ENCODE data around the gene CDH12. TPM values are rescaled to one million over a fixed set of nuclear protein-coding genes. Genes with fewer than 3 reads are reported as not detected.
"Not testable (repeated sequence)": the region's sequence is repeated elsewhere in the genome, so short reads cannot be mapped to it uniquely, and the experiment has no call there.

The CDH12 gene
- not detected for total RNA-seq

DNA sequence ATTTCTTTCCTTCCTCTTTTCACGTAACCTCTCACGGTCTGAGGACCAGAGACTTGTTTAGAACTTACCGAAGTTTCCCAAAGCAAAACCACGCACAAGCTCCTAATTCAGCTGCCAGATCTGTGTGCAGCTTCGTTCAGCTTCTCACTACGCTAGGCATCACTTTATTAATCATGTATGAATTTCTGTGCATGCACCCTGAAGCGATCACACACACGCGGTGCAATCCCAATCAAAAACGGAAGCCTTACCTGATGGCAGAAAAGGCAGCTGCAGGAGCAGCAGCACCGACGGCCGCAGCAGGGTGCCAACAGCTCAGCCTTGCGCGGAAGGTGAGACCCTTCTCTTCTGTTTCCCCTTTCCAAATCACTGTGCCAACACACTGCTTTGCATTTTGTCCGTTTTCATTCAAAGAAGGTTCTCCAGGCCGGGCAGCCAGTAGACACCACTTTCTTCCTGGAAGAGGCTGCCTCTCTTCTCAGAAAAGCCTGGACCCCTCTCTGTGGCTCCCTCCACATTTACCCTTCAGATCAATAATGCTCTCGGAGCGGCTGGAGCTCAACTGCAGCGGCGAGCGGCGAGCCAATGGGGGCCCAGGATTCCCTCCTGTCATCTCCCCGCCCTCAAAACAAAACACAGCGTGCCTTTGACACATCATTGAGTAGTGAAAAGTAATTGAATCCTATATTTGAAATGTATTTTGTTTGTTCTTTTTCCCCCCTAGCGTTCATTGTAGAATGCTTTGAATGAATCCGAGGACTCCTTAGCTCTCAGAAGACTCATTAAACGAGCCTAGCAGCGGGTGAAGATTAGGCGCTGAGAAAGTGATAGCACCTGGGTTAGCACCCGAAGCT, at the start of gene CDH12:
Gene CDH12, minus strand, starts transcription at position 538 of the 854 bp plus-strand sequence.
- peaks cover 6% of the 10 kb centered on the region for H3K4me1 Mint-ChIP-seq
- H3K27ac Mint-ChIP-seq = no peak within 1 kb of the TSS
- peaks cover 8% of the 10 kb centered on the region for H3K27me3 Mint-ChIP-seq
- H3K36me3 Mint-ChIP-seq (ENCODE audit: low read depth) = no peaks in the 10 kb centered on the region
- H3K9me3 Mint-ChIP-seq = no peaks in the 10 kb centered on the region
- no peak for DNase-seq
- ChIA-PET CTCF (no interaction called here), POLR2A (no interaction called here)
- H3K4me3 Mint-ChIP-seq = peak within 1 kb of the TSS; percentile 48

DNA sequence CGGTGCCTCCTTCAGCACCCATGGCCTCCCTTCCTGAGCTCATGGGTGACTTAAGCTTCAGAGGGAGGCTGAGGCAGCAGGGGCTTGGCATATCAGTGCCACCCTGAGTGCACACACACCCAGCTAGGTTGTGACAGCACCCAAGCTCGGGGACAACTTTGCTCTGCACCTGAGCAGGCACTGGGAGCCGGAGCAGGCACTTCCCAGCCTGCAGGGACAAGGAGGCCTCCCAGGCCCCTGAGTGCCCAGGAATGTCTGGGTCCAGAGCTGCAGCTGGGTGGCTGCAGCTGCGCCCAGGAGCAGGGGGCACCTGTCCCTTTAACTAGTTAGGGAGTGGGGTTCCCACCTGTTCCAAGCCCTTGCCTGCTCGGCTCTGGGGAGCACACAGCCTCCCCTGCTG, 48.7 kb upstream of the CDH12 start:
- Mint-ChIP-seq H3K4me1 (no peaks in the 10 kb centered on the region), H3K27ac (no peak overlapping the region), H3K36me3 (ENCODE audit: low read depth) (no peaks in the 10 kb centered on the region), H3K4me3 (no peak overlapping the region), H3K27me3 (no peaks in the 10 kb centered on the region), H3K9me3 (no peaks in the 10 kb centered on the region)
- no peak for DNase-seq
- POLR2A ChIA-PET = no interaction called here
- CTCF ChIA-PET = no interaction called here

DNA sequence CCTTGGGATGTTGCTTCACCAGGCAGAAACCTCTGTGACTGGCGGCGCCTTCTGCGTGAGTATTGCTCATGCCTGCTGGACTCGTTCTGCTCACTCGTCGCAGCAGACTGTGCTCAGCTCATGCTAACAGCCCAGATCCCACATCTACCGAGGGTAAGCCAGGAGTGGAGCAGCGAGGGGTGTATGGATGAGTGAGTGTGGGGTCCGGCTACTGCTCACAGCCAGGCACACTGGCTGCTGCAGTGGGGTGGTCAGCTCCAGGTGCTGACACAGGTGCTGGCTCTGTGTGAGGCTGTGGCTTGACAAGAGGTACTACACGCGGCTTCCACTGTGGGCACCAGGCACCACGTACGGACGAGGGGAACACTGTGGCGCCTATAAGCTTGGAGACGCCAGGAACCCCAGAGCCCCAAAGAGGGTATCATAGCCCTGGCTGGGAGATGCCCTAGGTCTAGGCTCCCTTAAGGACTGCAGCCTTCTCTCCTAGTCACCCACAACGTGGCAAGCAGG, 47.7 kb upstream of the CDH12 start:
- H3K36me3 Mint-ChIP-seq (ENCODE audit: low read depth) = no peaks in the 10 kb centered on the region
- no peaks in the 10 kb centered on the region for H3K9me3 Mint-ChIP-seq
- H3K4me1 Mint-ChIP-seq = no peaks in the 10 kb centered on the region
- ChIA-PET CTCF (no interaction called here), POLR2A (no interaction called here)
- H3K27me3 Mint-ChIP-seq = no peaks in the 10 kb centered on the region
- no peak overlapping the region for H3K27ac Mint-ChIP-seq
- H3K4me3 Mint-ChIP-seq = no peak overlapping the region
- DNase-seq = no peak

DNA sequence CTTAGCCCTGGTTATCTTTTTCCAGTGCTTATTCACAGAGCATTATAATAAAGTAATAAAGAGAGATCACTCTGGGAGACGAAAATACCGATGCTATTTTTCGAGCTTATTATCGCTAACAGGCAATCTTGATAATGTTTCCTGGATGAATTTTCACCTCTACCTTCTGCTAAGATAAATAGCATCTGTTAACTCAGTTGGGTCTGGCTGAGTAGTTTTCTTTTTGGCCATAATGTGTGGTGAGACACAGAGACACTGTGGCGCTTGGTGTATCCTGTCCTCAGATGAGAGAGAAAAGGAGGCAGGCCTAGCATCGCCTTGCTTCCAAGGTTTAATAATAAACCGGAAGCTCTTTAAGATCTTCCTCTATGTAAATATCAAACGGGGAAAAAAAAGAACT, 46.2 kb upstream of the CDH12 start:
- no peaks in the 10 kb centered on the region for H3K36me3 Mint-ChIP-seq (ENCODE audit: low read depth)
- no peak overlapping the region for H3K4me3 Mint-ChIP-seq
- no peak overlapping the region for H3K27ac Mint-ChIP-seq
- no peaks in the 10 kb centered on the region for H3K4me1 Mint-ChIP-seq
- DNase-seq = no peak
- H3K9me3 Mint-ChIP-seq = peaks cover 3% of the 10 kb centered on the region
- no peaks in the 10 kb centered on the region for H3K27me3 Mint-ChIP-seq
- ChIA-PET POLR2A (no interaction called here), CTCF (no interaction called here)

DNA sequence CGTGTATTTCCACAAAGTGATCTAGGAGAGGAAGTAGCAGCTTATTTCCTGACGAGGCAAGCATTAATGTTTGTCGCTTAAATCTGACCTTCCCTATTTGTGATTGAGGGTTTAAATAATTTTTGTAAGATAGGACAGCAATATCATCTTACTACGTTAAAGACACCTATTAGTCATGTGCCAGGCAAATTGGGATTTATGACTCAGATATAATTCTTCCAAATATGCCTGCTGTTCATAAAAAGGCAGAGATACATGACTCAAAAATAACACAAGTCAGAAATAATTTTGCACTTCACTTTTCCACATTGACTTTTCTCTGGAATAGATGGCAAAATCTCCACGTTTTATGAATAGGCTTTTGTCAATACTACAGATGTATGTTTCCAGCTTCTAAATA, 43.0 kb upstream of the CDH12 start:
- no peak overlapping the region for H3K4me3 Mint-ChIP-seq
- DNase-seq = no peak
- POLR2A ChIA-PET = no interaction called here
- H3K4me1 Mint-ChIP-seq = no peaks in the 10 kb centered on the region
- H3K27ac Mint-ChIP-seq = no peak overlapping the region
- CTCF ChIA-PET = no interaction called here
- H3K27me3 Mint-ChIP-seq = no peaks in the 10 kb centered on the region
- H3K9me3 Mint-ChIP-seq = peaks cover 4% of the 10 kb centered on the region
- H3K36me3 Mint-ChIP-seq (ENCODE audit: low read depth) = no peaks in the 10 kb centered on the region

DNA sequence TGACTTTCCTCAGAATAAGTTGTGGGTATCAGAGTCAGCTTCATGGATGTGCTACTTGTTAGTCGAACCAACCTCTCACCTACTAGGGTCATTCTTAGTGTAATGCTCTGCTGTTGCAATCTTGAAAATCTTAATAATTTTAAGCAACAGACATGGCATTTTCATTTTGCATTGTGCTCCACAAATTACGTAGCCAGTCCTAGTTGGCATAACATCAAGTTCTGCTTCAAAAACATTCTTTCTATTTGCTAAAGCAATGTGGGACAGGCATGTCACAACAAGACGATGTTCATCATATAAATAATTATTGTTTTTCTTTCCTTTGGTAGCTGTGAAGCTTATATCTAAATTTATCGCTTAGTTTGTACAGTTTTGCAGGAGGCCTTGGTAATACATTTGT, 39.3 kb upstream of the CDH12 start:
- no peak overlapping the region for H3K27ac Mint-ChIP-seq
- no peak overlapping the region for H3K4me3 Mint-ChIP-seq
- POLR2A ChIA-PET = no interaction called here
- no peaks in the 10 kb centered on the region for H3K27me3 Mint-ChIP-seq
- H3K9me3 Mint-ChIP-seq = peaks cover 4% of the 10 kb centered on the region
- H3K36me3 Mint-ChIP-seq (ENCODE audit: low read depth) = no peaks in the 10 kb centered on the region
- no peak for DNase-seq
- no peaks in the 10 kb centered on the region for H3K4me1 Mint-ChIP-seq
- CTCF ChIA-PET = no interaction called here

DNA sequence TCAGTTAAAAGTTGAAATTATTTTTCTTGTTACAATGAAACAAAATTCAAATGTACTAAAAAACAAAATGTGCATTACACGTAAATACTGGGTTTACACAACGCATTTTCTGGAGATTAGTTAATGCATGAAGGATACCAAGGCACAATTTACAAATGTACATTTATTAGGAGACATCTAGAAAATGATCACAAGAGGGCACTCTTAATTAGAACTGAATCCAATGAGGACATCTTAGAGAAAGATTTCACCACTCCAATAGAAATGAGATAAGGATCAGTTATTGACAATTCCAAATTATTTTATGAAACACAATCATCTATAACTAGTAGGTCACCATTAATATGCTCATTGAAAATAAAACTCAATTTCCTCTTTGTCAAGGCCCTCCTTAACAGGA, 36.6 kb upstream of the CDH12 start:
- Mint-ChIP-seq H3K4me1 (no peaks in the 10 kb centered on the region), H3K4me3 (no peak overlapping the region), H3K9me3 (peaks cover 2% of the 10 kb centered on the region), H3K27me3 (no peaks in the 10 kb centered on the region), H3K27ac (no peak overlapping the region), H3K36me3 (ENCODE audit: low read depth) (no peaks in the 10 kb centered on the region)
- CTCF ChIA-PET = no interaction called here
- no peak for DNase-seq
- POLR2A ChIA-PET = no interaction called here

DNA sequence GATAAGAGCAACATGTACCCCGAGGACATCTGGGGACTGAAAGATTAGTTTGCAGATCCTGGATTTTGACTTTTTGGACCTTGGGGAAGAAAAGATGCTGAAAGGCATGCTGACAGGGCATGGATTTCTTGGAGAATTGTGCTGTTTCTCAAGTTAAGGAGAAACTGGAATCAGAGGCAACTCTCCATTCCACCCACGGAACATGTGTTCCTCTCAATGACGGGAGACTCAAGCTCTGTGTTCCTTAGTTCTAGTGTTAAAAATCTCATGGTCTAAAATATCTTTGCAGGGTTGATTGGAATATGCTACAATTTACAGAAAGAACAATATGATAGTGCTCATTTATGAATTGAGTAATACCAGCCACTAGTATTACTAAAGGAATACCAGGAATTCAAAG, 34.4 kb upstream of the CDH12 start:
- H3K36me3 Mint-ChIP-seq (ENCODE audit: low read depth) = no peaks in the 10 kb centered on the region
- H3K4me1 Mint-ChIP-seq = no peaks in the 10 kb centered on the region
- DNase-seq = no peak
- H3K9me3 Mint-ChIP-seq = peaks cover 2% of the 10 kb centered on the region
- ChIA-PET CTCF (no interaction called here), POLR2A (no interaction called here)
- no peak overlapping the region for H3K27ac Mint-ChIP-seq
- H3K4me3 Mint-ChIP-seq = no peak overlapping the region
- H3K27me3 Mint-ChIP-seq = no peaks in the 10 kb centered on the region

DNA sequence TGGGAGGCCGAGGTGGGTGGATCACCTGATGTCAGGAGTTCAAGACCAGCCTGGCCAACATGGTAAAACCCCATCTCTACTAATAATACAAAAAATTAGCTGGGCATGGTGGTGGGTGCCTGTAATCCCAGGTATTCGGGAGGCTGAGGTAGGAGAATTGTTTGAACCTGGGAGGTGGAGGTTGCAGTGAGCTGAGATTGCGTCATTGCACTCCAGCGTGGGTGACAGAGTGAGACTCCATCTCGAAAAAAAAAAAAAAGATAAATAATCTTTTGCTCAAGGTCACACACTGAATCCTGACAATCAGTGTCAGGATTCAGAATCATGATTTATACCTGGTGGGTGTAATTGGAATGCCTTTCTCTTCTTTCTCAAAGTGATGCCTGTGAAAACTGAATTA, 5.8 kb upstream of the CDH12 start:
- H3K27ac Mint-ChIP-seq; H3K4me3 Mint-ChIP-seq; DNase-seq; H3K4me1 Mint-ChIP-seq; POLR2A ChIA-PET; H3K36me3 Mint-ChIP-seq (ENCODE audit: low read depth); H3K9me3 Mint-ChIP-seq; H3K27me3 Mint-ChIP-seq; CTCF ChIA-PET: not testable (repeated sequence)

DNA sequence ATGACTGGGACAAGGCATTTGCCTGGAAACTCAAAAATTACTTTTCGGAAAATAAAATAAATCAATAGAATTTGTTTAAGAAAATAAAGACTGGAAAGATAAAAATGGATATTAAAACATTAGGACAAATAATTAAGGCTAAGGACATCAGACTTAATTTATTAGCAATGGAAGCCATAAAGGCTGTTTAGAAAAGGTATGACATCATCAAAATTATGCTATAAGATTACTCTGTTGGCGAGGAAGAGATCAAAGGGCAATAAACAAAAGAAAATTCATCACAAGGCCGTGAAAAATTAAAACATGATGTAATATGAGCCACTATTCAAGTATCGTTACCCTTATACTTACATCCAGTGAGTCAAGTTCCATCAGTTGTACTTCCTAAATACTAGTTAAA, 2.7 kb upstream of the CDH12 start:
- peaks cover 8% of the 10 kb centered on the region for H3K27me3 Mint-ChIP-seq
- no peak for DNase-seq
- no peaks in the 10 kb centered on the region for H3K9me3 Mint-ChIP-seq
- POLR2A ChIA-PET = no interaction called here
- H3K36me3 Mint-ChIP-seq (ENCODE audit: low read depth) = no peaks in the 10 kb centered on the region
- CTCF ChIA-PET = no interaction called here
- H3K4me3 Mint-ChIP-seq = no peak overlapping the region
- H3K4me1 Mint-ChIP-seq = peaks cover 6% of the 10 kb centered on the region
- H3K27ac Mint-ChIP-seq = no peak overlapping the region

DNA sequence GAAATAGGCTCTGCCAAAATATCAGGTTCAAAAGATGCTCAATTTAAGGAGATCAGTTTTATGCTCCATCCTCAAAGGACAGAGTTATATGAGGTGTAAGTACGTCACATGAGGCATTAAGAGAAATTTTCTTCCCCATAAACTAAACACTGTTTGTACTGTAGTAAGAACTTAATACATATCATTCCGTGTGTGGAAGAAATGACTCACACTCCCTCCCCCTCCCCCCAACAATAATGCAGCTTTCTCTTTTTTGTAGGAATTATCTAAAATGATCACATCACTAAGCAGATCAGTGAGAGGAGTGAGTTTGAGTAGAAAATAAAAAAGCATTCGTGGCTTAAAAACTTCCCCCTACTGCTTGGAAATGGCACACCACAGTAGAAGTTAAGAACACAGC, 2.2 kb downstream of the CDH12 start:
- Mint-ChIP-seq H3K36me3 (ENCODE audit: low read depth) (no peaks in the 10 kb centered on the region), H3K27ac (no peak overlapping the region), H3K4me1 (peaks cover 6% of the 10 kb centered on the region), H3K27me3 (peaks cover 8% of the 10 kb centered on the region), H3K4me3 (no peak overlapping the region), H3K9me3 (no peaks in the 10 kb centered on the region)
- ChIA-PET POLR2A (no interaction called here), CTCF (no interaction called here)
- DNase-seq = no peak

DNA sequence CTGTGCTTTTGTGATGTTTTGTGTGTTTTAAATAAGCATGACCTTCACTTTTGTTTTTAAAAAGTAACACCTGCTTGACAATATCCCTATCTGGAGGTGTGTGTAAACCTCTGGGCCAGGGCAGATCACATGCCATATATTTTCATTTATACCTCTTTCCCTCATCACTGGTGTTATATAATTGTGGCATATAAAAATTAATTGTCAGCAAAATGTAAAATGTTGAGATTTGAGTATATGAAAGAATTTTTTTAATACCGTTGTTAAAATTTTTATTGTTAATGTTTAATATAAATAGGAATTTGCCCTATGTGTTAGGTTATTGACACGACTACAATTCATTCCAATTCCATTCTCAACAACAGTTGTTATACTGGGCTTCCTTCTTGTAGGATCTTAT, 6.5 kb downstream of the CDH12 start:
- Mint-ChIP-seq H3K27ac (no peak overlapping the region), H3K27me3 (no peaks in the 10 kb centered on the region), H3K9me3 (no peaks in the 10 kb centered on the region), H3K4me3 (no peak overlapping the region), H3K4me1 (no peaks in the 10 kb centered on the region), H3K36me3 (ENCODE audit: low read depth) (no peaks in the 10 kb centered on the region)
- ChIA-PET CTCF (no interaction called here), POLR2A (no interaction called here)
- DNase-seq = no peak

DNA sequence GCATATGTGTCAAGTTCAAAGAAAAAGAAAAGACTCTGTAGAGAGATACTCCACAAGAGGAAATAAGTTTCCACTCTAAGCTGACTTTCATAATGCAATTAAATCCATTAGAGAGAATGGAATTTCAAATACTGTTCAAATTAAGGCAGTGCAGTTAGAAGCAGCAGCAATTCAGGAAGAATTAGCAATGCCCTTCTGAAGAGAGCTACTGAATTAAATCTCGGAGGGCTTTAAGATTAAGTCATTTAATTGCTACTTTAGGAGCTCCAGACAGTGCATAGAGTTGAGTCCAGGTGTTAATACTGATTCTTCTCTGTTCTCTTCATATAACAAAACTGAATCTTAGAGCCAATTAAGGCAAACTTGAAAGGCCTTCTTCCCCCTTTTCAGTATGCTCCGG, 8.5 kb downstream of the CDH12 start:
- no peak overlapping the region for H3K4me3 Mint-ChIP-seq
- no peaks in the 10 kb centered on the region for H3K4me1 Mint-ChIP-seq
- H3K36me3 Mint-ChIP-seq (ENCODE audit: low read depth) = no peaks in the 10 kb centered on the region
- CTCF ChIA-PET = no interaction called here
- H3K27me3 Mint-ChIP-seq = no peaks in the 10 kb centered on the region
- POLR2A ChIA-PET = no interaction called here
- H3K9me3 Mint-ChIP-seq = no peaks in the 10 kb centered on the region
- no peak overlapping the region for H3K27ac Mint-ChIP-seq
- DNase-seq = no peak

DNA sequence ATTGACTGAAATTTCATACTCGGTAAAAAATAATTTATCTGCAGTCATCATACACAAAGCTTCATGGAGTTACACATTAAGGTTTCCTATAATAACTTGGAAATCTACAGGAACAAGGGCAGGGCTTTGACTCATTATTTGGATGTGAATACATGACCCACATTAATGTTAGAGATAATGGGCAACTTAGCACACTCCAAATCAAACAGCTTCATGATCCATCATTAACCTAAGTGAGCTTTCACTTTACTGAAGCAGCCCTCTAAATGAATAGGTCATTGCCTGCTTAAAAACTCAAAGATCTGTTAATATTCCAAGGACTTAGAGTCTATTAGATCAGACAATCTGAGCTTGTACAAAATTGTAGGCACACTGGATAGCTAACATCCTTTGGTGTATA, 9.0 kb downstream of the CDH12 start:
- H3K9me3 Mint-ChIP-seq = no peaks in the 10 kb centered on the region
- CTCF ChIA-PET = no interaction called here
- no peak for DNase-seq
- H3K27ac Mint-ChIP-seq = no peak overlapping the region
- POLR2A ChIA-PET = no interaction called here
- no peaks in the 10 kb centered on the region for H3K36me3 Mint-ChIP-seq (ENCODE audit: low read depth)
- no peaks in the 10 kb centered on the region for H3K4me1 Mint-ChIP-seq
- H3K4me3 Mint-ChIP-seq = no peak overlapping the region
- H3K27me3 Mint-ChIP-seq = no peaks in the 10 kb centered on the region

Data from activated CD4-positive, alpha-beta T cell treated with anti-CD3 and anti-CD28 coated beads, Interleukin-2, amount 10 ng/mL, durations not matched to agents 7 days and 5 days (primary cell).